B cell (primary cell): ENCODE measurements around the gene CCDC78. TPM values are rescaled to one million over a fixed set of nuclear protein-coding genes. Genes with fewer than 3 reads are reported as not detected.

Experiments
- ATAC-seq: fragments of 200-7000 bp; cut with Tn5 transposase; one replicate; pipeline ENCODE4 v1.10.0; 2021; ENCODE audit warnings: low read depth, mild to moderate bottlenecking, moderate number of reproducible peaks, moderate library complexity
- CTCF ChIA-PET: fragments of 350-600 bp; sonication (Branson Sonifier 250); formaldehyde crosslinking; loops from one replicate; lab custom pipeline; 2021; ENCODE audit warnings: antibody characterized with exemption, inconsistent platforms; lab: Charles Lee
- POLR2A ChIA-PET: fragments of 350-600 bp; sonication (Branson Sonifier 250); formaldehyde crosslinking; loops from one replicate; lab custom pipeline; 2021; ENCODE audit warnings: antibody characterized with exemption; lab: Charles Lee
- DNase-seq: peaks from one replicate; pipeline ENCODE4 v3.0.0; 2013
- H2AFZ ChIP-seq: 2 replicates; pipeline ENCODE4 v1.6.1; 2012; ENCODE audit warnings: mild to moderate bottlenecking, low read depth, low read length; ENCODE audit not compliant: insufficient read depth, poor library complexity, severe bottlenecking
- H3K27ac ChIP-seq, 2 donors: 1 replicate in 1 of 2; 2 replicates in 1 of 2; pipeline ENCODE4 v1.5.1; 2012 to 2013; ENCODE audit warnings: low read length in 2 of 2, mild to moderate bottlenecking in 2 of 2, moderate library complexity in 1 of 2
- H3K27me3 ChIP-seq, 4 experiments: fragments of 200-600 bp in 1 of 4; sonication (generic) in 1 of 4; replicated peaks in 1 of 4; 1 replicate in 2 of 4; 2 replicates in 2 of 4; pipeline versions ENCODE4 v1.6.1 to v1.7.0; 2013 to 2016; ENCODE audit warnings: low read length in 3 of 4, mild to moderate bottlenecking in 2 of 4, mixed read lengths in 1 of 4, moderate library complexity in 1 of 4; ENCODE audit not compliant: insufficient read depth in 4 of 4, control insufficient read depth in 3 of 4; ENCODE audit errors: control extremely low read depth in 1 of 4
- H3K36me3 ChIP-seq, 2 experiments: replicated peaks in 1 of 2; 1 replicate in 1 of 2; 2 replicates in 1 of 2; pipeline versions ENCODE4 v1.6.1 to v1.7.1; 2013; ENCODE audit warnings: low read length in 1 of 2; ENCODE audit not compliant: insufficient read depth in 2 of 2, control insufficient read depth in 1 of 2; ENCODE audit errors: control extremely low read depth in 1 of 2, extremely low read depth in 1 of 2
- H3K4me1 ChIP-seq, 2 donors: fragments of 200-600 bp in 1 of 2; sonication (generic) in 1 of 2; 1 replicate in 1 of 2; 2 replicates in 1 of 2; pipeline versions ENCODE4 v1.5.1 to v1.6.1; 2013 to 2017; ENCODE audit warnings: low read length in 2 of 2; ENCODE audit not compliant: control insufficient read depth in 2 of 2, insufficient read depth in 2 of 2
- H3K4me2 ChIP-seq: replicated peaks from 2 replicates; pipeline ENCODE3; 2012; ENCODE audit warnings: mild to moderate bottlenecking, low read depth, low read length; ENCODE audit not compliant: poor library complexity, severe bottlenecking
- H3K4me3 ChIP-seq, 5 experiments: fragments of 200-600 bp in 1 of 5; sonication (generic) in 1 of 5; 1 replicate in 3 of 5; 2 replicates in 2 of 5; pipeline versions ENCODE4 v1.5.1 to v1.7.0; 2011 to 2016; ENCODE audit warnings: low read length in 4 of 5, mild to moderate bottlenecking in 4 of 5, low read depth in 2 of 5, control low read depth in 1 of 5, moderate library complexity in 1 of 5; ENCODE audit not compliant: insufficient read depth in 1 of 5; ENCODE audit errors: control extremely low read depth in 1 of 5, extremely low read depth in 1 of 5
- H3K79me2 ChIP-seq: fragments of 200-600 bp; sonication (generic); one replicate; pipeline ENCODE4 v1.6.0; 2016; ENCODE audit warnings: low read length; ENCODE audit not compliant: control insufficient read depth, insufficient read depth
- H3K9ac ChIP-seq: fragments of 200-600 bp; sonication (generic); 2 replicates; pipeline ENCODE4 v1.6.1; 2017; ENCODE audit warnings: mild to moderate bottlenecking, low read length, moderate library complexity
- H3K9me3 ChIP-seq, 3 donors: one replicate each; pipeline versions ENCODE4 v1.6.1 to v1.7.1; 2013; ENCODE audit warnings: low read length in 2 of 3; ENCODE audit not compliant: control insufficient read depth in 2 of 3, insufficient read depth in 1 of 3; ENCODE audit errors: control extremely low read depth in 1 of 3
- H4K20me1 ChIP-seq: 2 replicates; pipeline ENCODE4 v1.6.0; 2012; ENCODE audit warnings: mild to moderate bottlenecking, low read length; ENCODE audit not compliant: insufficient read depth, control insufficient read depth, poor library complexity, severe bottlenecking
- H3K27ac Mint-ChIP-seq: one replicate; pipeline ENCODE4 v1.8.0; 2021; ENCODE audit warnings: mixed read lengths
- H3K27me3 Mint-ChIP-seq: one replicate; pipeline ENCODE4 v1.8.0; 2021; ENCODE audit warnings: mixed read lengths
- H3K4me1 Mint-ChIP-seq: one replicate; pipeline ENCODE4 v1.8.0; 2021; ENCODE audit warnings: mixed read lengths
- H3K4me3 Mint-ChIP-seq: one replicate; pipeline ENCODE4 v1.8.0; 2021; ENCODE audit warnings: mixed read lengths
- H3K9me3 Mint-ChIP-seq: one replicate; pipeline ENCODE4 v1.8.0; 2022; ENCODE audit warnings: mixed read lengths; ENCODE audit not compliant: insufficient read depth
- EZH2 ChIP-seq: IDR thresholded peaks from 2 replicates; pipeline ENCODE4 v1.6.1; 2012; ENCODE audit warnings: borderline replicate concordance, low read depth, mild to moderate bottlenecking, moderate library complexity, low read length; ENCODE audit not compliant: insufficient read depth, poor library complexity, severe bottlenecking
- WGBS: methylation state at CpG from one replicate; pipeline ENCODE4 v1.1.5; 2013; ENCODE audit warnings: missing lambda C conversion rate; ENCODE audit not compliant: insufficient coverage; 5-methylcytosine and 5-hydroxymethylcytosine counted together
- intact Hi-C: fragments of 100-400 bp; cut with micrococcal nuclease; formaldehyde crosslinking; loops from one replicate; pipeline ENCODE4 v1.10.0; 2022
- polyA plus RNA-seq: library from polyadenylated mRNA; depleted of rRNA; stranded (reverse); fragments of >200 nt; gene quantifications from 2 replicates; pipeline ENCODE4 v1.2.3, GENCODE V29; 2012
- total RNA-seq, 2 donors: library from RNA; stranded (reverse); fragments of 120-200 nt in 1 of 2; gene quantifications; 1 replicate in 1 of 2; 2 replicates in 1 of 2; pipeline versions ENCODE4 v1.2.3 to v1.2.4, GENCODE V29; 2013 to 2022
- TF ChIP-seq, protein P1 (sequence below): fragments of 200-600 bp; IDR thresholded peaks from one replicate; pipeline ENCODE4 v1.8.0; 2022; ENCODE audit warnings: antibody characterized with exemption, mild to moderate bottlenecking

Gene CCDC78
- total and polyA plus RNA-seq, 2 donors (not counting 1 experiment from before 2014, with no cell fraction given) = 11.8 to 34.2 TPM

DNA sequence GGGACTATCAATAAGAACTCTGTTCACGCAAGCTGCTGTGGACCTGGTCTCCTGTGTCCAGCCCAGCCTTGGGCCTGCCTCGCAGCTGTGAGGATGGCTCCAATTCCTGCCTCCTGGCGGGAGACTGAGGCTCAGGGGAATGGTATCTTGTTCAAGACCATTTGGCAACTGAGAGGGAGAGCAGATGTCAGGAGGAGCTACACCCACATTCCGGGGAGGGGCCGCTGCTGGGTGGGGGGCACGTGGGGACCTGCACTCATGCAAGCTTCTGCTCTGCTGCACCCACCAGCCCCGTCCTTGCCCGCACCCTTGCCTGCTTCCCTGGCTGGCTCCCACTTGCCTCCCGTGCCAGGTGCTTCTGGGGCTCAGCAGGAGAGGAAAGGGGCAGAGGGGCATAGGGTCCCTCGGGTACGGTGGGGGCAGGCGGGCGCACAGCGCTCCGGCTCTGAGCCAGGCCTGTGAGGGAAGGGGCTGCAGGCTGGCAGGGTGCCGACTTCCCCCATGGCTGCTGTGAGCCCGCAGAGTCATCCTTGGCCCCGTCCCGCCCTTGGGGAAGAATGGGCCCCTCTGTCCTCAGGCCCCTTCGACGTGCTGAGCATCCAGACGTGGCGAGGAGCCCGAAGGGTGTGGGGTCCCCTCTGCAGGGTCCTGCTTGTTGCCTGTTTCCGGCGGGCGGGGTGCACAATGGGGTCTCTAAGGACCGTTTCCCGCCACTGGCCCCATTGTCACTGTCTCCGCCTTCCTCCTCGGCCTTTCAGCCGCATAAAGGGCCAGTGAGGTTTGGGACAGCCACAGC, 8.6 kb downstream of the CCDC78 start:
- ATAC-seq (no peak), DNase-seq (no peak)
- H3K9me3 ChIP-seq = peaks cover 0 to 15% (median 0%) of the 10 kb centered on the region in 3 donors
- 84% methylated on average over 32 of the region's 32 CpGs for WGBS
- no peak overlapping the region for H2AFZ ChIP-seq
- H4K20me1 ChIP-seq = peaks cover 20% of the 10 kb centered on the region
- no peak overlapping the region for H3K4me2 ChIP-seq
- TF ChIP-seq EZH2 = no peak
- TF ChIP-seq, protein P1, sequence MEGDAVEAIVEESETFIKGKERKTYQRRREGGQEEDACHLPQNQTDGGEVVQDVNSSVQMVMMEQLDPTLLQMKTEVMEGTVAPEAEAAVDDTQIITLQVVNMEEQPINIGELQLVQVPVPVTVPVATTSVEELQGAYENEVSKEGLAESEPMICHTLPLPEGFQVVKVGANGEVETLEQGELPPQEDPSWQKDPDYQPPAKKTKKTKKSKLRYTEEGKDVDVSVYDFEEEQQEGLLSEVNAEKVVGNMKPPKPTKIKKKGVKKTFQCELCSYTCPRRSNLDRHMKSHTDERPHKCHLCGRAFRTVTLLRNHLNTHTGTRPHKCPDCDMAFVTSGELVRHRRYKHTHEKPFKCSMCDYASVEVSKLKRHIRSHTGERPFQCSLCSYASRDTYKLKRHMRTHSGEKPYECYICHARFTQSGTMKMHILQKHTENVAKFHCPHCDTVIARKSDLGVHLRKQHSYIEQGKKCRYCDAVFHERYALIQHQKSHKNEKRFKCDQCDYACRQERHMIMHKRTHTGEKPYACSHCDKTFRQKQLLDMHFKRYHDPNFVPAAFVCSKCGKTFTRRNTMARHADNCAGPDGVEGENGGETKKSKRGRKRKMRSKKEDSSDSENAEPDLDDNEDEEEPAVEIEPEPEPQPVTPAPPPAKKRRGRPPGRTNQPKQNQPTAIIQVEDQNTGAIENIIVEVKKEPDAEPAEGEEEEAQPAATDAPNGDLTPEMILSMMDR = no peak
- no peak overlapping the region for H3K9ac ChIP-seq
- no peaks in the 10 kb centered on the region for H3K36me3 ChIP-seq
- intact Hi-C loops = loop anchor here (5.0 kb wide), 1 partner anchor 255 kb away; the partner anchor contains the start of gene LMF1
- POLR2A ChIA-PET = interaction anchor here (1.9 kb wide), 1 partner anchor 10 kb away, joined by 8 read pairs; no protein-coding TSS in a partner anchor
- H3K4me1 Mint-ChIP-seq = peaks cover 11% of the 10 kb centered on the region
- H3K4me1 ChIP-seq = peaks cover 28 to 39% of the 10 kb centered on the region in 2 donors
- H3K27ac ChIP-seq = no peak overlapping the region
- H3K9me3 Mint-ChIP-seq = no peaks in the 10 kb centered on the region
- H3K4me3 Mint-ChIP-seq = no peak overlapping the region
- no peak overlapping the region for H3K27ac Mint-ChIP-seq
- no peak overlapping the region for H3K4me3 ChIP-seq
- H3K27me3 Mint-ChIP-seq = peaks cover 6% of the 10 kb centered on the region
- H3K79me2 ChIP-seq = no peaks in the 10 kb centered on the region
- CTCF ChIA-PET = interaction anchor here (1.3 kb wide), 1 partner anchor 10 kb away, joined by 3 read pairs; no protein-coding TSS in a partner anchor
- H3K27me3 ChIP-seq = peaks cover 0 to 23% (median 10%) of the 10 kb centered on the region in 4 experiments
